ENCODE results near the gene OTUD1. TPM values are rescaled to one million over a fixed set of nuclear protein-coding genes. Genes with fewer than 3 reads are reported as not detected.

The OTUD1 gene
- total RNA-seq, 1 experiment from 2014 or later: 5.7 TPM

DNA sequence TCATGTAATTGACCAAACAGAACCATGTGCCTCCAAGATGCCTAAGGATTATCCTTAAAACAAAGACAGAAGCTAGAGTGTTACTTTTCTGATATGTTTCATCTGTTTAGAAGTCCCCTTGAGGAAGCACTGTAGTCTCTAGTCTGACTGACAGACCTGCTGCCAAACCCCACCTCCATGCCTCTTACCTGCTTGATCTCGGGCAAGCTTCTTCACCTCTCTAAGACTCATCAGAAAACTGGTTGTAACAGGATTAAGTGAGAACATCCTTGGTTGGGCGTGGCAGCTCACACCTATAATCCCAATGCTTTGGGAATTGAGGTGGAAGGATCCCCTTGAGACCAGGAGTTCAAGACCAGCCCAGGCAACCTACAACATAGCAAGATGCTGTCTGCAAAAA lies 42.2 kb upstream of the OTUD1 start:
- ATAC-seq: no peak
- Histone ChIP-seq H3K9me3 (ENCODE audit: control insufficient read depth in 1 of 2, insufficient read depth in 1 of 2, low read depth in 1 of 2, low read length in 2 of 2) (no peaks in the 10 kb centered on the region), H3K9me2 (ENCODE audit: insufficient read depth) (no peaks in the 10 kb centered on the region), H3K4me2 (ENCODE audit: low read length) (no peak overlapping the region), H3K4me3 (replicated peaks in 1 of 2; ENCODE audit: low read depth in 1 of 2, low read length in 2 of 2) (no peak overlapping the region), H3K36me3 (ENCODE audit: control insufficient read depth in 1 of 2, insufficient read depth in 2 of 2, low read length in 2 of 2) (no peaks in the 10 kb centered on the region), H3K9ac (ENCODE audit: low read length) (no peak overlapping the region), H3K79me2 (ENCODE audit: insufficient read depth, low read length) (no peaks in the 10 kb centered on the region), H3K27ac (ENCODE audit: low read depth, low read length) (no peak overlapping the region), H3K27me3 (ENCODE audit: insufficient read depth, low read length) (no peaks in the 10 kb centered on the region), H2AFZ (ENCODE audit: low read depth, low read length, poor library complexity, severe bottlenecking) (no peak overlapping the region), H3K4me1 (ENCODE audit: control insufficient read depth in 1 of 2, insufficient read depth in 2 of 2, low read length in 2 of 2) (no peaks in the 10 kb centered on the region), H4K20me1 (ENCODE audit: insufficient read depth) (no peaks in the 10 kb centered on the region)
- BruUV-seq (replicated peaks): no TSS peak
- TF ChIP-seq ZFX (IDR thresholded peaks at IDR 0.05): no peak
- no peak for TF ChIP-seq SP1 (IDR thresholded peaks at IDR 0.05; ENCODE audit: low read depth)
- no peak for TF ChIP-seq ELF1 (IDR thresholded peaks at IDR 0.05; ENCODE audit: borderline replicate concordance, low read depth)
- TF ChIP-seq SRF (IDR thresholded peaks at IDR 0.05; ENCODE audit: low read depth): no peak
- TF ChIP-seq RAD21 (IDR thresholded peaks at IDR 0.05; ENCODE audit: low read depth): no peak
- no peak for TF ChIP-seq SIN3A (IDR thresholded peaks at IDR 0.05; ENCODE audit: low read depth)
- TF ChIP-seq YY1 (IDR thresholded peaks at IDR 0.05; ENCODE audit: extremely low read depth, insufficient replicate concordance, low read depth, low read length): no peak
- TF ChIP-seq ZNF274 (IDR thresholded peaks at IDR 0.05; ENCODE audit: low read depth, low read length): no peak
- TF ChIP-seq EZH2phosphoT487 (IDR thresholded peaks at IDR 0.05; ENCODE audit: borderline replicate concordance): no peak
- TF ChIP-seq, protein P1, sequence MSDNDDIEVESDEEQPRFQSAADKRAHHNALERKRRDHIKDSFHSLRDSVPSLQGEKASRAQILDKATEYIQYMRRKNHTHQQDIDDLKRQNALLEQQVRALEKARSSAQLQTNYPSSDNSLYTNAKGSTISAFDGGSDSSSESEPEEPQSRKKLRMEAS (IDR thresholded peaks at IDR 0.05): no peak
- no peak for TF ChIP-seq CBX3 (IDR thresholded peaks at IDR 0.05; ENCODE audit: low read depth)
- TF ChIP-seq EZH2 (IDR thresholded peaks at IDR 0.05): no peak
- TF ChIP-seq CEBPB (IDR thresholded peaks at IDR 0.05; ENCODE audit: low read depth): no peak
- TF ChIP-seq, protein P2, sequence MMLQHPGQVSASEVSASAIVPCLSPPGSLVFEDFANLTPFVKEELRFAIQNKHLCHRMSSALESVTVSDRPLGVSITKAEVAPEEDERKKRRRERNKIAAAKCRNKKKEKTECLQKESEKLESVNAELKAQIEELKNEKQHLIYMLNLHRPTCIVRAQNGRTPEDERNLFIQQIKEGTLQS (IDR thresholded peaks at IDR 0.05): no peak
- no peak for TF ChIP-seq FOSL1 (IDR thresholded peaks at IDR 0.05; ENCODE audit: low read depth)
- intact Hi-C loops (cut with micrococcal nuclease): no loop called here
- no peak for DNase-seq (ENCODE audit: low read depth, low spot score)
- RAD21 ChIA-PET (ENCODE audit: low non-redundant PET in 1 of 2, low total read pairs in 2 of 2, uncharacterized antibody in 2 of 2, unreplicated experiment in 2 of 2): no interaction called here
- CTCF ChIA-PET: no interaction called here
- POLR2A ChIA-PET: no interaction called here
